Esophagus muscularis mucosa (tissue), 3 donors: ENCODE results near the gene ALDH7A1.

Experiments used
- CTCF ChIP-seq, 3 experiments: fragments of 200-600 bp in 2 of 3; fragments of 450-650 bp in 1 of 3; sonication (generic) in 2 of 3; IDR thresholded peaks; one replicate each; pipeline ENCODE4 v1.5.1; 2017 to 2019; ENCODE audit warnings: antibody characterized with exemption in 3 of 3, mild to moderate bottlenecking in 2 of 3, moderate library complexity in 1 of 3
- POLR2A ChIP-seq: fragments of 450-650 bp; IDR thresholded peaks from one replicate; pipeline ENCODE4 v1.6.1; 2017; ENCODE audit warnings: antibody characterized with exemption, moderate library complexity, mild to moderate bottlenecking, low read depth
- POLR2AphosphoS5 ChIP-seq, 2 donors: sonication (generic); formaldehyde crosslinking; IDR thresholded peaks; one replicate each; pipeline ENCODE4 v1.6.1; 2017; ENCODE audit warnings: antibody characterized with exemption in 2 of 2

GRCh38 chr5:126562823-126563222 lies 32.2 kb downstream of the ALDH7A1 start:
- TF ChIP-seq POLR2AphosphoS5 (IDR thresholded peaks at IDR 0.05) = no peak
- TF ChIP-seq CTCF (IDR thresholded peaks at IDR 0.05) = no peak
- no peak for TF ChIP-seq POLR2A
